NCI-H1092 treated with DMSO at 0.1 percent for 48 hours (cell line): ENCODE data around the gene PCP4L1.
"Not testable (repeated sequence)": the region's sequence is repeated elsewhere in the genome, so short reads cannot be mapped to it uniquely, and the experiment has no call there.

Experiments
- DNase-seq: peaks from one replicate; lab custom pipeline; 2025; lab: John Stamatoyannopoulos, UW

The PCP4L1 gene

GRCh38 chr1:161315841-161316674, 57.5 kb downstream of the PCP4L1 start:
- DNase-seq: not testable (repeated sequence)

GRCh38 chr1:161324020-161324419, 65.5 kb downstream of the PCP4L1 start:
- DNase-seq: no peak

- DNase-seq: no peak
These were observed 71.8 kb downstream of the PCP4L1 start for GRCh38 chr1:161330346-161330745.

- DNase-seq: no peak
These were observed 74.6 kb downstream of the PCP4L1 start for GRCh38 chr1:161333166-161333565.
